ENCODE results near the gene SH2D4B. TPM values are rescaled to one million over a fixed set of nuclear protein-coding genes. Genes with fewer than 3 reads are reported as not detected.

Gene SH2D4B
- total RNA-seq, 2 donors from 2014 or later, result 0.13 TPM; not detected in 1

DNA sequence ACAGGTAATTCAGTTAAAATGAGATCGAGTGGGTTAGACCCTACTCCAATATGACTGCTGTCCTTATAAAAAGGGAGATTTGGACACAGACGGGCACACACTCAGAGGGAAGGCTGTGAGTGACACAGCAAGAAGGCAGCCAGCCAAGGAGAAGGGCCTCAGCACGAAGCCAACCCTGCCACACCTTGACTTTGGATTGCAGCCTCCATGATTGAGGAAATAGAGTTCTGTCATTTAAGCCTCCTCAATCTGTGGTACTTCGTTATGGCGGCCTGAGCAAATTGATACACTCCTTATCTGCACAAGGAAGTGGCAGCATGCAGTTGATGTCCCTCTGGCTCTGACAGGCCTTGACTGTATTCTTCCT, 43.8 kb downstream of the SH2D4B start:
- WGBS, 2 experiments (ENCODE audit: insufficient coverage in 1 of 2, insufficient read length in 1 of 2), result 77 to 90% methylated on average over 5 of the region's 5 CpGs
- DNase-seq, result no peak
- TF ChIP-seq, protein P1, sequence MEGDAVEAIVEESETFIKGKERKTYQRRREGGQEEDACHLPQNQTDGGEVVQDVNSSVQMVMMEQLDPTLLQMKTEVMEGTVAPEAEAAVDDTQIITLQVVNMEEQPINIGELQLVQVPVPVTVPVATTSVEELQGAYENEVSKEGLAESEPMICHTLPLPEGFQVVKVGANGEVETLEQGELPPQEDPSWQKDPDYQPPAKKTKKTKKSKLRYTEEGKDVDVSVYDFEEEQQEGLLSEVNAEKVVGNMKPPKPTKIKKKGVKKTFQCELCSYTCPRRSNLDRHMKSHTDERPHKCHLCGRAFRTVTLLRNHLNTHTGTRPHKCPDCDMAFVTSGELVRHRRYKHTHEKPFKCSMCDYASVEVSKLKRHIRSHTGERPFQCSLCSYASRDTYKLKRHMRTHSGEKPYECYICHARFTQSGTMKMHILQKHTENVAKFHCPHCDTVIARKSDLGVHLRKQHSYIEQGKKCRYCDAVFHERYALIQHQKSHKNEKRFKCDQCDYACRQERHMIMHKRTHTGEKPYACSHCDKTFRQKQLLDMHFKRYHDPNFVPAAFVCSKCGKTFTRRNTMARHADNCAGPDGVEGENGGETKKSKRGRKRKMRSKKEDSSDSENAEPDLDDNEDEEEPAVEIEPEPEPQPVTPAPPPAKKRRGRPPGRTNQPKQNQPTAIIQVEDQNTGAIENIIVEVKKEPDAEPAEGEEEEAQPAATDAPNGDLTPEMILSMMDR (conservative IDR thresholded peaks at IDR 0.05), result no peak
- Mint-ChIP-seq H3K27ac (no peak overlapping the region), H3K9me3 (peaks cover 5% of the 10 kb centered on the region), H3K27me3 (ENCODE audit: insufficient read depth) (no peaks in the 10 kb centered on the region), H3K4me1 (no peaks in the 10 kb centered on the region), H3K4me3 (no peak overlapping the region), H3K36me3 (ENCODE audit: low read depth) (no peaks in the 10 kb centered on the region)
- Histone ChIP-seq H3K27ac (ENCODE audit: low read depth, low read length) (no peak overlapping the region), H3K9me3 (ENCODE audit: control insufficient read depth, low read length) (no peaks in the 10 kb centered on the region), H3K4me1 (ENCODE audit: control insufficient read depth, insufficient read depth, low read length) (no peaks in the 10 kb centered on the region), H3K4me3 (ENCODE audit: low read length) (no peak overlapping the region), H3K36me3 (ENCODE audit: control insufficient read depth, insufficient read depth, low read length) (no peaks in the 10 kb centered on the region), H3K9ac (ENCODE audit: extremely low read depth, low read length, poor library complexity, severe bottlenecking) (no peak overlapping the region), H3K27me3 (ENCODE audit: control insufficient read depth, insufficient read depth, low read length, poor library complexity, severe bottlenecking) (no peaks in the 10 kb centered on the region)

DNA sequence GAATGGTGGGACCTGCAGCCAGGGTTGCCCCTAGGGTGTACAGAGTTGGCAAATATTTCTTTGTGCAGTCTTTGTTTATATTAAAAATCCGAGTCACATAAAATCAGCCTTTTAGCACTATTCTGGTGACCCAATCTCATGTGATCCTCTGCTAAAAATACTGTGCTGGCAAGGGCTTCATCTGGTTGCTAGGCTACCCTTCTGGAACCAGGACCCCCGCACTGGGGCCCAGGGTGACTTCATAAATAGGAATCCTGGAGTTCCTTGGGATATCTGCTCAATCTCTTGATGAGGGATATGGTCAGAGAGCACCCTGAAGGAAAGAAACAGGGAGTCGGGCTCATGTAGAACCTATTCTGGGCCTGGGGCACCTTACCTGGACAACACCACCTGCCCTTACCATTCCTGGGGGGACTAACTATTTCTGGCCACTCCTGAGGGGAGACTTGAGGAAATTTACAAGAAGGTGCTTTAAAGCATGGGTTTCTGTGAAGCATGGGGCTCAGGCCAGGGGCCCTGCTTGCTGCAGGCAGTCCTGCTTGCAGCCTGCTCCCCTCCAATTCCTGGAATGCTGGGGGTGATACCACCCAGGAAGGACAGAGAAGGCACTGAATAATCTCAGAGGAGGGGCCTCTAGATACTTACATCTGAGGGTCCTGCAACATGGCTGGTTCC, 44.7 kb downstream of the SH2D4B start:
- DNase-seq, result no peak
- H3K36me3 ChIP-seq (ENCODE audit: control insufficient read depth, insufficient read depth, low read length), result no peaks in the 10 kb centered on the region
- no peaks in the 10 kb centered on the region for H3K4me1 Mint-ChIP-seq
- peaks cover 7% of the 10 kb centered on the region for H3K9me3 Mint-ChIP-seq
- TF ChIP-seq, protein P1 (conservative IDR thresholded peaks at IDR 0.05), result no peak
- no peak overlapping the region for H3K9ac ChIP-seq (ENCODE audit: extremely low read depth, low read length, poor library complexity, severe bottlenecking)
- no peaks in the 10 kb centered on the region for H3K4me1 ChIP-seq (ENCODE audit: control insufficient read depth, insufficient read depth, low read length)
- H3K4me3 ChIP-seq (ENCODE audit: low read length), result no peak overlapping the region
- peaks cover 2% of the 10 kb centered on the region for H3K9me3 ChIP-seq (ENCODE audit: control insufficient read depth, low read length)
- H3K36me3 Mint-ChIP-seq (ENCODE audit: low read depth), result no peaks in the 10 kb centered on the region
- peaks cover 3% of the 10 kb centered on the region for H3K27me3 Mint-ChIP-seq (ENCODE audit: insufficient read depth)
- H3K27ac ChIP-seq (ENCODE audit: low read depth, low read length), result no peak overlapping the region
- H3K27ac Mint-ChIP-seq, result no peak overlapping the region
- H3K27me3 ChIP-seq (ENCODE audit: control insufficient read depth, insufficient read depth, low read length, poor library complexity, severe bottlenecking), result no peaks in the 10 kb centered on the region
- H3K4me3 Mint-ChIP-seq, result no peak overlapping the region
- 83 to 92% methylated on average over 2 to 3 of the region's 3 CpGs for WGBS, 2 experiments (ENCODE audit: insufficient coverage in 1 of 2, insufficient read length in 1 of 2)

DNA sequence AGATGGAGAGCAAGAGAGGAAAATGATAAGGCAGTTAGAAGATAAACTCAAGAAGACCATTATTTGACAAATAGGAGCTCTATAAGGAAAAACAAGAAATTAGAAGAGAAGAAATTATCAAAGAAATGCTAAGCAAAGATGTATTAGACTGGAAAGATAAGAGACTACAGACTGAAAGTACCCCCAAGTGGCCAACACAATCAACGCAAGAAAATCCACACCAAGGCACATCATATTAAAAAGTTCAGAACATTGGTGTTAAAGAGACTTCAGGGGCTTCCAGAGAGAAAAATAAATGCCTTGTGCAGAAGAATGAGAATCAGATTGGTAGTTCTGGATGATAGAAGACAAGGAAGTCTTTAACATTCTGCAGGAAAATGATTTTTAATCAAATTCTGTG, 46.0 kb downstream of the SH2D4B start:
- Mint-ChIP-seq H3K9me3 (peaks cover 18% of the 10 kb centered on the region), H3K4me3 (no peak overlapping the region), H3K36me3 (ENCODE audit: low read depth) (peaks cover 4% of the 10 kb centered on the region), H3K27ac (no peak overlapping the region), H3K27me3 (ENCODE audit: insufficient read depth) (peaks cover 8% of the 10 kb centered on the region), H3K4me1 (no peaks in the 10 kb centered on the region)
- no peaks in the 10 kb centered on the region for H3K27me3 ChIP-seq (ENCODE audit: control insufficient read depth, insufficient read depth, low read length, poor library complexity, severe bottlenecking)
- no peaks in the 10 kb centered on the region for H3K36me3 ChIP-seq (ENCODE audit: control insufficient read depth, insufficient read depth, low read length)
- no peak overlapping the region for H3K4me3 ChIP-seq (ENCODE audit: low read length)
- H3K27ac ChIP-seq (ENCODE audit: low read depth, low read length), result no peak overlapping the region
- TF ChIP-seq, protein P1 (conservative IDR thresholded peaks at IDR 0.05), result peak; percentile 23
- H3K9ac ChIP-seq (ENCODE audit: extremely low read depth, low read length, poor library complexity, severe bottlenecking), result no peak overlapping the region
- peaks cover 8% of the 10 kb centered on the region for H3K9me3 ChIP-seq (ENCODE audit: control insufficient read depth, low read length)
- DNase-seq, result no peak
- no CpG with 5 or more reads among the region's 1 CpG for WGBS, 2 experiments (ENCODE audit: insufficient coverage in 1 of 2, insufficient read length in 1 of 2)
- no peaks in the 10 kb centered on the region for H3K4me1 ChIP-seq (ENCODE audit: control insufficient read depth, insufficient read depth, low read length)

Measured in endodermal cell (in vitro differentiated cells).